Measurements from ENCODE around the gene ZXDC.

Gene ZXDC

DNA sequence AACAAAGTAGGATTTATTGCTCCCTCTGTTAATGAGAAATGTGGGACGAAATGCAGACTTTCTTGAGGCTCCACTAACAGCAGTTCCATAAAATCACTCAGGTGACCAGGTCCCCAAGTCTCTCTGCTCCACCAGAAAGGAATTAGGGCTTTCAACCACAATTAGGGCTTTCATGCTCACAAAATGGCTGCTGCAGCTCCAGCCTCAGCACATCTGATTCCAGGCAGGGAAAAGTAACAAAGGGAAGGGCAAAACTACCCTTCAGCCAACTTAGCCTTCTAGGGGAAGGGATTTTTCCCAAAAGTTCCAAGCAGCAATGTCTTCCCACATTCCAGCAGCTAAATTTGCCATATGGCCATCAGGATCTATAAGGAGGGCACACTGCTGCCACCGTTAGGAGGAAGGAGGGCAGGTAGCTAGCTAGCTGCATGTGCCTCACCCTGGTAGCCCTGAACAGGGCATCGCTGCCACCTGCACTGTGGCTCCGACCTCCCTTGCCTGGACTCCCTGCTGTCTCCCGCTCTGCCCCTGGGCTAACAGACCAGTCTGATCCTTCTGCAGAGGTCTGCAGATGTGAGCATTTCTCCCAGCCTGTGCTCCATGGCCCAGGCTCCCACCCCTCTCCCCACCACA, 68.2 kb downstream of the ZXDC start:
- no peak overlapping the region for H3K4me3 ChIP-seq (ENCODE audit: low read depth, low read length)
- DNase-seq (ENCODE audit: low read depth) = no peak
- TF ChIP-seq, protein P1, sequence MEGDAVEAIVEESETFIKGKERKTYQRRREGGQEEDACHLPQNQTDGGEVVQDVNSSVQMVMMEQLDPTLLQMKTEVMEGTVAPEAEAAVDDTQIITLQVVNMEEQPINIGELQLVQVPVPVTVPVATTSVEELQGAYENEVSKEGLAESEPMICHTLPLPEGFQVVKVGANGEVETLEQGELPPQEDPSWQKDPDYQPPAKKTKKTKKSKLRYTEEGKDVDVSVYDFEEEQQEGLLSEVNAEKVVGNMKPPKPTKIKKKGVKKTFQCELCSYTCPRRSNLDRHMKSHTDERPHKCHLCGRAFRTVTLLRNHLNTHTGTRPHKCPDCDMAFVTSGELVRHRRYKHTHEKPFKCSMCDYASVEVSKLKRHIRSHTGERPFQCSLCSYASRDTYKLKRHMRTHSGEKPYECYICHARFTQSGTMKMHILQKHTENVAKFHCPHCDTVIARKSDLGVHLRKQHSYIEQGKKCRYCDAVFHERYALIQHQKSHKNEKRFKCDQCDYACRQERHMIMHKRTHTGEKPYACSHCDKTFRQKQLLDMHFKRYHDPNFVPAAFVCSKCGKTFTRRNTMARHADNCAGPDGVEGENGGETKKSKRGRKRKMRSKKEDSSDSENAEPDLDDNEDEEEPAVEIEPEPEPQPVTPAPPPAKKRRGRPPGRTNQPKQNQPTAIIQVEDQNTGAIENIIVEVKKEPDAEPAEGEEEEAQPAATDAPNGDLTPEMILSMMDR (IDR thresholded peaks at IDR 0.05; ENCODE audit: control insufficient read depth, extremely low read depth, insufficient read depth) = no peak

- TF ChIP-seq, protein P1 (IDR thresholded peaks at IDR 0.05; ENCODE audit: control insufficient read depth, extremely low read depth, insufficient read depth) = no peak
- no peak for DNase-seq (ENCODE audit: low read depth)
- H3K4me3 ChIP-seq (ENCODE audit: low read depth, low read length) = no peak overlapping the region
Measured at GRCh38 chr3:126406389-126407296, 69.0 kb downstream of the ZXDC start.

GRCh38 chr3:126402666-126403302, 72.9 kb downstream of the ZXDC start:
- no peak overlapping the region for H3K4me3 ChIP-seq (ENCODE audit: low read depth, low read length)
- TF ChIP-seq, protein P1 (IDR thresholded peaks at IDR 0.05; ENCODE audit: control insufficient read depth, extremely low read depth, insufficient read depth) = no peak
- DNase-seq (ENCODE audit: low read depth) = no peak

DNA sequence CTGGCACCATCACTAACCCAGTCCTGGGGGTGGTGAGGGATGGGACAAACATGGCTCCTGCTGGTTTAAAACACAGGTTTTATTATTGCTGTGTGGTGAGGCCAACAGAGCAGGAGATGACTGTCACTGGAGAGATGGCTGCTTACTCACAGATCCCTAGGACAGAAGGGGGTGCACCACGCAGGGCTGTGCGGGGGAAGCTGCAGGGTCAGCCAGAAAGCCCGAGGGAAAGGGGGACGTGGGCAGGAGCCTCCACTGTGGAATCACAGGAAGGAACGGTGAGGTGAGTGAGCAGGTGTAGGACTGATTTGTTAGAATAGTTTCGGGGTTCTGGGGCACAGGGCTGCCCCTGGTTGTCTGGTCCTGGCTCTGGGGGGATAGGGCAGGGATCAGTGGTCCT, 73.5 kb downstream of the ZXDC start:
- no peak for DNase-seq (ENCODE audit: low read depth)
- TF ChIP-seq, protein P1 (IDR thresholded peaks at IDR 0.05; ENCODE audit: control insufficient read depth, extremely low read depth, insufficient read depth) = no peak

DNA sequence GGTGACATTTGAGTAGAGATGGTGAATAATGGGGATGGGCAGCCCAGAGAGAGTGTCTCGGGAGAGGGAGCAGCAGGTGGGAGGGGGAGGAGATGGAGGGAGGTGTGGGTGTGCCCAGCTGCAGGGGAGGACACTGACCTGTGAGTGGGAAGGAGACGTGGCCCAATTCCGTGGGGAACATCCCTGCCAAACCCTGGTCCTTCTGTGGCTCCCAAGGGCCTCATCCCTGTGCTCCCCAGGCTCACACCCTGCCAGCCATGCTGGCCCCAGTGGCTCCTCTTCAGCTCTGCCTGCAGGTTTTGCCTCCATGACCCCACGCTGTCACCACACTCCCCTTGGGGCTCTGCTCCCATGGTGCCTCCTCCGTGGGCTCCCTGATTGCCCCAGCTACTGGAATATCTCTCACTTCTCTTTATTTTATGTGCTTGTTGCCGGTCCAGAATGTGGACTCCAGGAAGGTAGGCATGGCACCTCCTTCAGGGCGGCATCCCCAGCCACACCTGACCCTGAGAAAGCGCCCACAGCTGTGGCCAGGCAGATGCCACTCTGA, 74.0 kb downstream of the ZXDC start:
- no peak overlapping the region for H3K4me3 ChIP-seq (ENCODE audit: low read depth, low read length)
- no peak for DNase-seq (ENCODE audit: low read depth)
- TF ChIP-seq, protein P1 (IDR thresholded peaks at IDR 0.05; ENCODE audit: control insufficient read depth, extremely low read depth, insufficient read depth) = no peak

More for the DNA sequence above, 73.5 kb downstream of the ZXDC start:
- H3K4me3 ChIP-seq (ENCODE audit: low read depth, low read length) = no peak overlapping the region

DNA sequence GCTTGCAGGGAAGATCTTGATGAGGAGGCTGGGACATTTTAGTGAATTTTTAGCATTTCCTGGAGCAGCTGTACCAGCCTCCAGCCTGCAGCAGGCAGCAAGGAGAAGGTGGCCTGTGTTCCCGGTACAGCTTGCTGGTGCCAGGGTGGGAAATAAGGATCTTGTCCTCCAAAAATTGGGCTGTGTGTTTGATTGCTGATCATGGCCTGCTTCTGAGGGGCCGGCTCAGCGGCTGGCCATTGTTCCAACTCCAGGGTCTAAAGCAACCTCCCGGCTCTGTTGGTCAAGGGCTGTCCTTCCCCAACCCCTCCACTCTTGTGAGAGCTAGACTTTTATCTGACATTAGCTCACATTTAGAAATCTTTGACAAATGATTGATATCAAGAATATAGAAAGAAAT, 75.9 kb downstream of the ZXDC start:
- TF ChIP-seq, protein P1 (IDR thresholded peaks at IDR 0.05; ENCODE audit: control insufficient read depth, extremely low read depth, insufficient read depth) = no peak
- no peak for DNase-seq (ENCODE audit: low read depth)
- no peak overlapping the region for H3K4me3 ChIP-seq (ENCODE audit: low read depth, low read length)

Data from LNCaP clone FGC (cell line).